CD14-positive monocyte (primary cell): ENCODE data around the gene ARHGAP12. TPM values are rescaled to one million over a fixed set of nuclear protein-coding genes. Genes with fewer than 3 reads are reported as not detected.

Experiments used
- DNase-seq, 3 donors: peaks; one replicate each; pipeline ENCODE4 v3.0.0-alpha.2; 2011 to 2022
- H2AFZ ChIP-seq: 2 replicates; pipeline ENCODE4 v1.6.0; 2012; ENCODE audit warnings: mild to moderate bottlenecking, low read depth, low read length, inconsistent platforms; ENCODE audit not compliant: insufficient read depth, poor library complexity, severe bottlenecking
- H3K27ac ChIP-seq, 2 donors: 1 replicate in 1 of 2; 2 replicates in 1 of 2; pipeline ENCODE4 v1.5.1; 2012 to 2013; ENCODE audit warnings: low read length in 2 of 2, control low read depth in 1 of 2, inconsistent platforms in 1 of 2, low read depth in 1 of 2, mild to moderate bottlenecking in 1 of 2
- H3K27me3 ChIP-seq, 2 donors: one replicate each; pipeline versions ENCODE4 v1.6.0 to v1.6.1; 2011 to 2013; ENCODE audit warnings: low read length in 2 of 2; ENCODE audit not compliant: control insufficient read depth in 2 of 2, insufficient read depth in 2 of 2
- H3K36me3 ChIP-seq, 2 donors: replicated peaks in 1 of 2; 1 replicate in 1 of 2; 2 replicates in 1 of 2; pipeline versions ENCODE4 v1.5.1 to v1.6.1; 2012 to 2013; ENCODE audit warnings: low read length in 2 of 2, control low read depth in 1 of 2, inconsistent platforms in 1 of 2, mild to moderate bottlenecking in 1 of 2; ENCODE audit not compliant: insufficient read depth in 2 of 2, control insufficient read depth in 1 of 2
- H3K4me1 ChIP-seq, 2 donors: 1 replicate in 1 of 2; 2 replicates in 1 of 2; pipeline versions ENCODE4 v1.5.1 to v1.6.1; 2012 to 2013; ENCODE audit warnings: low read length in 2 of 2, control low read depth in 1 of 2, inconsistent platforms in 1 of 2, mild to moderate bottlenecking in 1 of 2, moderate library complexity in 1 of 2; ENCODE audit not compliant: insufficient read depth in 2 of 2, control insufficient read depth in 1 of 2
- H3K4me2 ChIP-seq: replicated peaks from 2 replicates; pipeline ENCODE3; 2012; ENCODE audit warnings: low read length, moderate library complexity, mild to moderate bottlenecking; ENCODE audit not compliant: poor library complexity, severe bottlenecking; ENCODE audit errors: extremely low read depth
- H3K4me3 ChIP-seq, 3 experiments: fragments of 200-600 bp in 1 of 3; sonication (generic) in 1 of 3; replicated peaks in 1 of 3; 1 replicate in 2 of 3; 2 replicates in 1 of 3; pipeline ENCODE4 v1.5.1; 2011 to 2013; ENCODE audit warnings: low read length in 3 of 3, mild to moderate bottlenecking in 3 of 3, control low read depth in 2 of 3, low read depth in 2 of 3, inconsistent platforms in 1 of 3, moderate library complexity in 1 of 3
- H3K79me2 ChIP-seq: 2 replicates; pipeline ENCODE4 v1.6.0; 2012; ENCODE audit warnings: mild to moderate bottlenecking, control low read depth, inconsistent platforms, low read length, moderate library complexity; ENCODE audit not compliant: insufficient read depth
- H3K9ac ChIP-seq: 2 replicates; pipeline ENCODE4 v1.6.0; 2017; ENCODE audit warnings: low read length, mild to moderate bottlenecking; ENCODE audit not compliant: insufficient read depth, poor library complexity, severe bottlenecking
- H3K9me3 ChIP-seq, 2 donors: replicated peaks in 1 of 2; 1 replicate in 1 of 2; 2 replicates in 1 of 2; pipeline versions ENCODE4 v1.5.1 to v1.6.1; 2012 to 2013; ENCODE audit warnings: low read length in 2 of 2, control low read depth in 1 of 2; ENCODE audit not compliant: control insufficient read depth in 1 of 2, insufficient read depth in 1 of 2
- H4K20me1 ChIP-seq: 2 replicates; pipeline ENCODE4 v1.6.0; 2012; ENCODE audit warnings: mild to moderate bottlenecking, low read length, control low read depth, moderate library complexity; ENCODE audit not compliant: insufficient read depth
- H3K27ac Mint-ChIP-seq, 7 donors: one replicate each; pipeline ENCODE4 v1.8.0; 2020; ENCODE audit warnings: mild to moderate bottlenecking in 7 of 7, mixed read lengths in 7 of 7, moderate library complexity in 6 of 7, inconsistent platforms in 2 of 7
- H3K27me3 Mint-ChIP-seq, 3 donors: one replicate each; pipeline ENCODE4 v1.8.0; 2021 to 2022; ENCODE audit warnings: low read depth in 3 of 3, mild to moderate bottlenecking in 3 of 3, mixed read lengths in 3 of 3, moderate library complexity in 3 of 3, inconsistent platforms in 1 of 3
- H3K36me3 Mint-ChIP-seq, 2 donors: one replicate each; pipeline ENCODE4 v1.8.0; 2020; ENCODE audit warnings: mixed read lengths in 2 of 2, inconsistent platforms in 1 of 2, mild to moderate bottlenecking in 1 of 2
- H3K4me1 Mint-ChIP-seq: one replicate; pipeline ENCODE4 v1.8.0; 2020; ENCODE audit warnings: mild to moderate bottlenecking, mixed read lengths
- H3K4me3 Mint-ChIP-seq, 2 donors: one replicate each; pipeline ENCODE4 v1.8.0; 2020; ENCODE audit warnings: mild to moderate bottlenecking in 2 of 2, mixed read lengths in 2 of 2, moderate library complexity in 1 of 2
- H3K9me3 Mint-ChIP-seq, 7 donors: one replicate each; pipeline ENCODE4 v1.8.0; 2020 to 2022; ENCODE audit warnings: mixed read lengths in 7 of 7, mild to moderate bottlenecking in 6 of 7, moderate library complexity in 6 of 7, inconsistent platforms in 2 of 7
- WGBS: methylation state at CpG from one replicate; pipeline ENCODE4 v1.1.5; 2013; ENCODE audit warnings: missing lambda C conversion rate; ENCODE audit not compliant: insufficient coverage; 5-methylcytosine and 5-hydroxymethylcytosine counted together
- intact Hi-C, 2 donors: fragments of 100-400 bp; cut with micrococcal nuclease; formaldehyde crosslinking; loops; one replicate each; pipeline versions ENCODE4 v1.15.0 to v1.15.1; 2023
- polyA plus RNA-seq, 3 donors: library from polyadenylated mRNA; depleted of rRNA in 1 of 3; unstranded in 2 of 3; stranded (reverse) in 1 of 3; fragments of 300-500 nt in 2 of 3; fragments of >200 nt in 1 of 3; fragmentation: Illumina TruSeq in 2 of 3; gene quantifications; 1 replicate in 2 of 3; 2 replicates in 1 of 3; pipeline ENCODE4 v1.2.3, GENCODE V29; 2012 to 2021
- TF ChIP-seq, protein P1 (sequence below): fragments of 200-600 bp; IDR thresholded peaks from one replicate; pipeline ENCODE4 v1.8.0; 2022; ENCODE audit warnings: antibody characterized with exemption, mild to moderate bottlenecking

Gene ARHGAP12
- polyA plus RNA-seq, 3 donors, result 3.2 to 15.5 (median 4.7) TPM

DNA sequence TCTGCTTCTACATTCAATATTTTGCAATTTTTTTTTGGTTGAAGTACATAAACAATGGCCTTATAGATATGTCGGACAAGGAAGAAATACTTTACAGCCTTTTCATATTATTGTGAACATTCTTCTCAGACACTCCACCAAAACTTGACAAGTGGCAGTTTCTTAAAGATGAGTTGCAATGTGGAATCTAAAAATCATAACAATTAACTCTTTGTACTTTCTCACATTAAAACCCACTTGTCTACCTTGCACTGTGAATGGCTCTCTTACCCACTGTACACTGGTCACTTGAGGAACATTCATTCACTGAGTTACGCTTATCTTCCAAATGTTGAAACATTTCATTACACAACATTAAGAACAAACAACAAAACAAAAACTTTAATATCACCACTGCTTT is 44.2 kb downstream of the ARHGAP12 start:
- Histone ChIP-seq H3K27me3 (no peaks in the 10 kb centered on the region), H3K4me2 (no peak overlapping the region), H3K27ac (no peak overlapping the region), H2AFZ (no peak overlapping the region), H3K9ac (no peak overlapping the region), H3K9me3 (no peaks in the 10 kb centered on the region), H3K4me3 (no peak overlapping the region), H3K4me1 (peaks cover 6 to 11% of the 10 kb centered on the region in 2 donors), H3K36me3 (peaks cover 0 to 10% of the 10 kb centered on the region in 2 donors), H4K20me1 (peaks cover 11% of the 10 kb centered on the region), H3K79me2 (peaks cover 22% of the 10 kb centered on the region)
- TF ChIP-seq, protein P1, sequence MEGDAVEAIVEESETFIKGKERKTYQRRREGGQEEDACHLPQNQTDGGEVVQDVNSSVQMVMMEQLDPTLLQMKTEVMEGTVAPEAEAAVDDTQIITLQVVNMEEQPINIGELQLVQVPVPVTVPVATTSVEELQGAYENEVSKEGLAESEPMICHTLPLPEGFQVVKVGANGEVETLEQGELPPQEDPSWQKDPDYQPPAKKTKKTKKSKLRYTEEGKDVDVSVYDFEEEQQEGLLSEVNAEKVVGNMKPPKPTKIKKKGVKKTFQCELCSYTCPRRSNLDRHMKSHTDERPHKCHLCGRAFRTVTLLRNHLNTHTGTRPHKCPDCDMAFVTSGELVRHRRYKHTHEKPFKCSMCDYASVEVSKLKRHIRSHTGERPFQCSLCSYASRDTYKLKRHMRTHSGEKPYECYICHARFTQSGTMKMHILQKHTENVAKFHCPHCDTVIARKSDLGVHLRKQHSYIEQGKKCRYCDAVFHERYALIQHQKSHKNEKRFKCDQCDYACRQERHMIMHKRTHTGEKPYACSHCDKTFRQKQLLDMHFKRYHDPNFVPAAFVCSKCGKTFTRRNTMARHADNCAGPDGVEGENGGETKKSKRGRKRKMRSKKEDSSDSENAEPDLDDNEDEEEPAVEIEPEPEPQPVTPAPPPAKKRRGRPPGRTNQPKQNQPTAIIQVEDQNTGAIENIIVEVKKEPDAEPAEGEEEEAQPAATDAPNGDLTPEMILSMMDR, result no peak
- peaks cover 15% of the 10 kb centered on the region for H3K4me1 Mint-ChIP-seq
- H3K27ac Mint-ChIP-seq, result no peak overlapping the region
- no peaks in the 10 kb centered on the region for H3K27me3 Mint-ChIP-seq
- DNase-seq, result no peak
- H3K4me3 Mint-ChIP-seq, result no peak overlapping the region
- peaks cover 3 to 9% of the 10 kb centered on the region in 2 donors for H3K36me3 Mint-ChIP-seq
- no CpG with 5 or more reads among the region's 2 CpGs for WGBS
- H3K9me3 Mint-ChIP-seq, result no peaks in the 10 kb centered on the region
- intact Hi-C loops, result no loop called here

DNA sequence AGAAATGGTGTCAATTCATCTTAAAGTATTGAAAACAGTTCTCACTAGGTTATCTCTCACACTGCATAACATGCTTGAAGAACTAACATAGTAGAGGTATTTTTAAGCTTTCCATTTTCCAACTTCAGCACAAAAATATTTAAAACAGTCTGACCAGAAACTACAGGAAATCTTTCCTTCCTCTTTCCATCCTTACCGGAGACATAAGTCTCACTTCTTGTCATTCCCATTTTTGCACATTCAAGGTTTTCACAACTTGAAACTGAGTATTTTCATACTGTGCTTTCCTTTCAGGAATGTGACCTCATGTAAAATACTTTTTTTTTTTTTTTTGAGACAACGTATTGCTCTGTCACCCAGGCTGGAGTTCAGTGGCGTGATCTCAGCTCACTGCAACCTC is 45.2 kb downstream of the ARHGAP12 start:
- TF ChIP-seq, protein P1, result no peak
- Histone ChIP-seq H3K36me3 (peaks cover 0 to 10% of the 10 kb centered on the region in 2 donors), H3K4me2 (no peak overlapping the region), H3K27ac (no peak overlapping the region), H3K4me1 (peaks cover 6 to 11% of the 10 kb centered on the region in 2 donors), H2AFZ (no peak overlapping the region), H3K4me3 (no peak overlapping the region), H4K20me1 (peaks cover 6% of the 10 kb centered on the region), H3K9me3 (no peaks in the 10 kb centered on the region), H3K79me2 (peaks cover 22% of the 10 kb centered on the region), H3K27me3 (no peaks in the 10 kb centered on the region), H3K9ac (no peak overlapping the region)
- DNase-seq, result no peak
- WGBS, result 0% methylated on average over 1 of the region's 3 CpGs
- H3K36me3 Mint-ChIP-seq, result peaks cover 3 to 9% of the 10 kb centered on the region in 2 donors
- peaks cover 15% of the 10 kb centered on the region for H3K4me1 Mint-ChIP-seq
- no peaks in the 10 kb centered on the region for H3K9me3 Mint-ChIP-seq
- H3K27me3 Mint-ChIP-seq, result no peaks in the 10 kb centered on the region
- no peak overlapping the region for H3K27ac Mint-ChIP-seq
- intact Hi-C loops, result no loop called here
- peak overlapping the region in 1 of 2 donors; percentile 46 for H3K4me3 Mint-ChIP-seq
